ENCODE results near the gene DCAF7.

The DCAF7 gene

GRCh38 chr17:63549946-63550816 lies at the start of gene DCAF7:
TSS of gene DCAF7 (plus strand) at chr17:63550477. CDS start at chr17:63550678, 201 bp downstream.
- DNase-seq: peak; percentile 99

GRCh38 chr17:63500543-63501390 lies 49.5 kb upstream of the DCAF7 start:
- DNase-seq: no peak

GRCh38 chr17:63503341-63503705 lies 47.0 kb upstream of the DCAF7 start:
- peak; percentile 47 for DNase-seq

GRCh38 chr17:63504261-63504660 lies 46.0 kb upstream of the DCAF7 start:
- DNase-seq: no peak

GRCh38 chr17:63505341-63505740 lies 44.9 kb upstream of the DCAF7 start:
- DNase-seq: no peak

- no peak for DNase-seq
Observed at GRCh38 chr17:63506627-63507026, 43.6 kb upstream of the DCAF7 start.

- DNase-seq: no peak
Observed at GRCh38 chr17:63511331-63511730, 38.9 kb upstream of the DCAF7 start.

- no peak for DNase-seq
Observed at GRCh38 chr17:63512388-63512787, 37.9 kb upstream of the DCAF7 start.

- no peak for DNase-seq
Observed at GRCh38 chr17:63512896-63513644, 37.2 kb upstream of the DCAF7 start.

- no peak for DNase-seq
Observed at GRCh38 chr17:63514477-63514876, 35.8 kb upstream of the DCAF7 start.

- no peak for DNase-seq
Observed at GRCh38 chr17:63514974-63515373, 35.3 kb upstream of the DCAF7 start.

GRCh38 chr17:63515426-63515825 lies 34.9 kb upstream of the DCAF7 start:
- no peak for DNase-seq

GRCh38 chr17:63516910-63517824 lies 33.1 kb upstream of the DCAF7 start:
- DNase-seq: no peak

- DNase-seq: no peak
Observed at GRCh38 chr17:63517825-63518534, 32.3 kb upstream of the DCAF7 start.

- DNase-seq: no peak
Observed at GRCh38 chr17:63519116-63519881, 31.0 kb upstream of the DCAF7 start.

- no peak for DNase-seq
Observed at GRCh38 chr17:63519972-63520882, 30.1 kb upstream of the DCAF7 start.

GRCh38 chr17:63523253-63523855 lies 26.9 kb upstream of the DCAF7 start, which contains the start of gene KCNH6:
TSS of gene KCNH6 (plus strand) at chr17:63523358. CDS start at chr17:63523414, 56 bp downstream.
- DNase-seq: no peak

- no peak for DNase-seq
Observed at GRCh38 chr17:63524051-63524450, 26.2 kb upstream of the DCAF7 start.

Data from NCI-H1694 treated with DMSO at 0.1 percent for 48 hours (cell line).